SK-N-SH (cell line): Measurements from ENCODE around the gene PRB3.

Source experiments
- EZH2phosphoT487 ChIP-seq: fragments of 200-600 bp; sonication (generic); IDR thresholded peaks from 2 replicates; pipeline ENCODE4 v1.6.1; 2017; ENCODE audit warnings: low read depth, mixed run types, mild to moderate bottlenecking, antibody characterized with exemption, moderate library complexity, borderline replicate concordance
- FOSL2 ChIP-seq: IDR thresholded peaks from 2 replicates; pipeline ENCODE4 v1.4.0; 2012; ENCODE audit warnings: low read depth, mild to moderate bottlenecking, moderate library complexity, borderline replicate concordance
- FOXJ3 ChIP-seq: sonication (generic); formaldehyde crosslinking; IDR thresholded peaks from 2 replicates; pipeline ENCODE4 v1.5.1; 2020; ENCODE audit warnings: mild to moderate bottlenecking, missing genetic modification reagents
- FOXM1 ChIP-seq: IDR thresholded peaks from 2 replicates; pipeline ENCODE4 v1.4.0; 2012; ENCODE audit warnings: low read depth, mild to moderate bottlenecking
- NRF1 ChIP-seq: IDR thresholded peaks from 2 replicates; pipeline ENCODE4 v1.6.1; 2012; ENCODE audit warnings: low read depth, mild to moderate bottlenecking, low read length
- RCOR1 ChIP-seq: fragments of 150-350 bp; IDR thresholded peaks from 2 replicates; pipeline ENCODE4 v1.6.1; 2017; ENCODE audit warnings: antibody characterized with exemption, low read length
- REST ChIP-seq: IDR thresholded peaks from 2 replicates; pipeline ENCODE4 v1.6.1; 2012; ENCODE audit warnings: mild to moderate bottlenecking, low read depth, low read length, moderate library complexity
- TF ChIP-seq, protein P1 (sequence below): fragments of 200-600 bp; sonication (generic); IDR thresholded peaks from 2 replicates; pipeline ENCODE4 v1.6.1; 2017; ENCODE audit warnings: antibody characterized with exemption, mild to moderate bottlenecking, moderate library complexity
- TF ChIP-seq, protein P2 (sequence below): IDR thresholded peaks from 2 replicates; pipeline ENCODE4; 2012
- TF ChIP-seq, protein P3 (sequence below): IDR thresholded peaks from 2 replicates; pipeline ENCODE4 v1.4.0; 2012; ENCODE audit warnings: low read depth

GRCh38 chr12:11240348-11240930 lies 29.1 kb downstream of the PRB3 start:
- TF ChIP-seq, protein P1, sequence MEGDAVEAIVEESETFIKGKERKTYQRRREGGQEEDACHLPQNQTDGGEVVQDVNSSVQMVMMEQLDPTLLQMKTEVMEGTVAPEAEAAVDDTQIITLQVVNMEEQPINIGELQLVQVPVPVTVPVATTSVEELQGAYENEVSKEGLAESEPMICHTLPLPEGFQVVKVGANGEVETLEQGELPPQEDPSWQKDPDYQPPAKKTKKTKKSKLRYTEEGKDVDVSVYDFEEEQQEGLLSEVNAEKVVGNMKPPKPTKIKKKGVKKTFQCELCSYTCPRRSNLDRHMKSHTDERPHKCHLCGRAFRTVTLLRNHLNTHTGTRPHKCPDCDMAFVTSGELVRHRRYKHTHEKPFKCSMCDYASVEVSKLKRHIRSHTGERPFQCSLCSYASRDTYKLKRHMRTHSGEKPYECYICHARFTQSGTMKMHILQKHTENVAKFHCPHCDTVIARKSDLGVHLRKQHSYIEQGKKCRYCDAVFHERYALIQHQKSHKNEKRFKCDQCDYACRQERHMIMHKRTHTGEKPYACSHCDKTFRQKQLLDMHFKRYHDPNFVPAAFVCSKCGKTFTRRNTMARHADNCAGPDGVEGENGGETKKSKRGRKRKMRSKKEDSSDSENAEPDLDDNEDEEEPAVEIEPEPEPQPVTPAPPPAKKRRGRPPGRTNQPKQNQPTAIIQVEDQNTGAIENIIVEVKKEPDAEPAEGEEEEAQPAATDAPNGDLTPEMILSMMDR: no peak
- TF ChIP-seq FOXM1 (no peak), FOSL2 (no peak), REST (no peak), EZH2phosphoT487 (no peak), NRF1 (no peak), RCOR1 (no peak), FOXJ3 (CRISPR knock-in tag) (no peak)
- TF ChIP-seq, protein P2, sequence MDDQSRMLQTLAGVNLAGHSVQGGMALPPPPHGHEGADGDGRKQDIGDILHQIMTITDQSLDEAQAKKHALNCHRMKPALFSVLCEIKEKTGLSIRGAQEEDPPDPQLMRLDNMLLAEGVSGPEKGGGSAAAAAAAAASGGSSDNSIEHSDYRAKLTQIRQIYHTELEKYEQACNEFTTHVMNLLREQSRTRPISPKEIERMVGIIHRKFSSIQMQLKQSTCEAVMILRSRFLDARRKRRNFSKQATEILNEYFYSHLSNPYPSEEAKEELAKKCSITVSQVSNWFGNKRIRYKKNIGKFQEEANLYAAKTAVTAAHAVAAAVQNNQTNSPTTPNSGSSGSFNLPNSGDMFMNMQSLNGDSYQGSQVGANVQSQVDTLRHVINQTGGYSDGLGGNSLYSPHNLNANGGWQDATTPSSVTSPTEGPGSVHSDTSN: no peak
- TF ChIP-seq, protein P3, sequence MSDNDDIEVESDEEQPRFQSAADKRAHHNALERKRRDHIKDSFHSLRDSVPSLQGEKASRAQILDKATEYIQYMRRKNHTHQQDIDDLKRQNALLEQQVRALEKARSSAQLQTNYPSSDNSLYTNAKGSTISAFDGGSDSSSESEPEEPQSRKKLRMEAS: no peak
